GM12864 (cell line): ENCODE results near the gene RPH3AL.
"Not testable (repeated sequence)": the region's sequence is repeated elsewhere in the genome, so short reads cannot be mapped to it uniquely, and the experiment has no call there.

Experiments
- DNase-seq: peaks from one replicate; pipeline ENCODE4 v3.0.0-alpha.2; 2011; ENCODE audit warnings: low read depth
- H3K4me3 ChIP-seq: 2 replicates; pipeline ENCODE4 v1.5.1; 2011; ENCODE audit warnings: mild to moderate bottlenecking, low read depth, low read length, control low read depth
- TF ChIP-seq, protein P1 (sequence below): IDR thresholded peaks from 2 replicates; pipeline ENCODE4 v1.5.1; 2011; ENCODE audit warnings: low read depth, mild to moderate bottlenecking, moderate library complexity, low read length, control low read depth, inconsistent platforms; ENCODE audit errors: missing control alignments

The RPH3AL gene

DNA sequence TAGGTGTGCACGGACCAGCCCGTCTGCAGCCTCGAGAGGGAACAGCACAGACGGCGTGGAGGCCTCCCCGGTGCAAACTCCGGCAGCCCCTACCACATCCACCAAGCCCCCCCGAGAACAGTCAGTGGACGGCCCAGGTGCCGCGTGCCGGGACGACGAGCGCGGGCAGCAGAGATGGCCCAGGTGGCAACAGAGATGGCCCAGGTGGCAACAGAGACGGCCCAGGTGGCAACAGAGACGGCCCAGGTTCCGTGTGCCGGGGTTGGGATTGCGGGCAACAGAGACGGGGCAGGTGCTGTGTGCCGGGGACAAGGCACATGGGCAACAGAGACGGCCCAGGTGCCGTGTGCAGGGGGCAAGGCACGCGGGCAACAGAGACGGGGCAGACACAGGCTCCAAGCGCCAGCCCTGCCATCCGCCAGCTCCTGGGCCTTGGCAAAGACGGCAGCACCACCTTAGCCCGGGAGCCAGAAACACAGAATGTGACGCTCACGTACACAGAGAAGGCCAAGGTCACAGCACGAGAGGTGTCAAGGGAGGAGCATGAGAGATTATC, 31.1 kb downstream of the RPH3AL start:
- TF ChIP-seq, protein P1, sequence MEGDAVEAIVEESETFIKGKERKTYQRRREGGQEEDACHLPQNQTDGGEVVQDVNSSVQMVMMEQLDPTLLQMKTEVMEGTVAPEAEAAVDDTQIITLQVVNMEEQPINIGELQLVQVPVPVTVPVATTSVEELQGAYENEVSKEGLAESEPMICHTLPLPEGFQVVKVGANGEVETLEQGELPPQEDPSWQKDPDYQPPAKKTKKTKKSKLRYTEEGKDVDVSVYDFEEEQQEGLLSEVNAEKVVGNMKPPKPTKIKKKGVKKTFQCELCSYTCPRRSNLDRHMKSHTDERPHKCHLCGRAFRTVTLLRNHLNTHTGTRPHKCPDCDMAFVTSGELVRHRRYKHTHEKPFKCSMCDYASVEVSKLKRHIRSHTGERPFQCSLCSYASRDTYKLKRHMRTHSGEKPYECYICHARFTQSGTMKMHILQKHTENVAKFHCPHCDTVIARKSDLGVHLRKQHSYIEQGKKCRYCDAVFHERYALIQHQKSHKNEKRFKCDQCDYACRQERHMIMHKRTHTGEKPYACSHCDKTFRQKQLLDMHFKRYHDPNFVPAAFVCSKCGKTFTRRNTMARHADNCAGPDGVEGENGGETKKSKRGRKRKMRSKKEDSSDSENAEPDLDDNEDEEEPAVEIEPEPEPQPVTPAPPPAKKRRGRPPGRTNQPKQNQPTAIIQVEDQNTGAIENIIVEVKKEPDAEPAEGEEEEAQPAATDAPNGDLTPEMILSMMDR, result no peak
- DNase-seq, result no peak
- no peak overlapping the region for H3K4me3 ChIP-seq

DNA sequence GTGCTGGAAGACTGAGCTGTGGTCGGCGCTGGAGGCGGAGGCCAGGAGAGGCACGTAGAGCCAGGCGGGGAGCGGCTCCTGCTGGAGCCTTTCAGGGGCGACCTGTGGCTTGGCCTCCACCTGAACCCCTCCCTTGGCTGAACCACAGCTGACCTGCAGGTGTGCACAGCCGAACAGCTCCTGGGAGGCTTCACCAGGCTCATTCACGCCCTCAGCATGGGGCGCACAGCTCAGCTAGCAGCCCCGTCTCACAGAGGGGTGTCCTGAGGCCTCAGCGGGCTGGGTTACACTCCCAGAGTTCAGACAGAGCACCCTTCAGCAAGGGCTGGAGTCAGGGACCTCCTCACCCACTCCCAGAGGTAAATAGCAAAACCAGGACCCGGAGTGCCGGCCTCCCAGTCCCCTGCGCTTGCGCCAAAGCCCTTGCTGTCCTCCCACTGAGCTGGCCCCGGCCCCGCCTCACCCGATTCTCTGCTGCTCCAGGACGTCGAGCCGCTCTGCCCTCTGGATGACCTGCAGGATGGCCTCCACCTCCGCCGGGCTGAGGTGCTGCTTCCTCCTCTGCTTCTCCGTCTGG, 31.7 kb downstream of the RPH3AL start:
- no peak for DNase-seq
- no peak overlapping the region for H3K4me3 ChIP-seq
- TF ChIP-seq, protein P1, result no peak

DNA sequence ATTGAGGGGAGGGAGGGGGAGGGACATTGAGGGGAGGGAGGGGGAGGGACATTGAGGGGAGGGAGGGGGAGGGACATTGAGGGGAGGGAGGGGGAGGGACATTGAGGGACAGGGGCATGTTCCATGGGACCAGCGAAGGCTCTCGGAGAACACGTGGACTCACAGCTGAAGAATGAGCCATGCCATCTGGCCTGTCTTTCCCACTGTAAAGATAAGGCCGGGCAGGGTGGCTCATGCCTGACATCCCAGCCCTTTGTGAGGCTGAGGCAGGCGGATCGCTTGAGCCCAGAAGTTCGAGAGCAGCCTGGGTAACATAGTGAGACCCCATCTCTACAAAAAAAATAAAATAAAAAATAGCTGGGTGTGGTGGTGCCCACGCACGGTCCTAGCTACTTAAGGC, 32.5 kb downstream of the RPH3AL start:
- H3K4me3 ChIP-seq, result no peak overlapping the region
- TF ChIP-seq, protein P1, result no peak
- no peak for DNase-seq

DNA sequence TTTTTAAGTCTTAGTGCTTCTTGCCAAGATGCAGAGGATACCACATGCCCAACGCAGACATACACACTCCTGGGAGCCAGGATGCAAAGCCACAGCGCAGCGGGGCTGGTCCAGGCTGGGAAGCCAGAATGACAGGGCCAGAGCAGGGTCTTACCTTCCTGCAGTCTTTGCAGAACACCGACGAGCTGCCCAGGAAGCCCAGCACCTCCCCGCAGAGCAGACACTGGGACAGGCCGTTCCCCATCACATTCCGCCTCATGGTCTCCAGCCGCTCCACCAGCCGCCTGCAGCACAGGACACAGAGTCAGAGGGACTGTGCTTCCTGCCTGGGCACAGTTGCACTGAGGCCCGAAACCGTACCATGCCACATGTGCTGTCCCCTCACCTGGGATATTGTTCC, 33.3 kb downstream of the RPH3AL start:
- H3K4me3 ChIP-seq, result no peak overlapping the region
- TF ChIP-seq, protein P1, result no peak
- DNase-seq, result no peak

DNA sequence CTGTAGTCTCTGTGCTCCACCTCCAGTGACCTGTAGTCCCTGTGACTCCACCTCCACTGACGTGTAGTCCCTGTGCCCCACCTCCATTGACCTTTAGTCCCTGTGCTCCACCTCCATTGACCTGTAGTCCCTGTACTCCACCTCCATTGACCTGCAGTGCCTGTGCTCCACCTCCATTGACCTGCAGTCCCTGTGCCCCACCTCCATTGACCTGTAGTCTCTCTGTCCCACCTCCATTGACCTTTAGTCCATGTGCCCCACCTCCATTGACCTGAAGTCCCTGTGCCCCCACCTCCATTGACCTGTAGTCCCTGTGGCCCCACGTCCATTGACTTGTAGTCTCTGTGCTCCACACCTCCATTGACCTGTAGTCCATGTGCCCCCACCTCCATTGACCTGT, 35.5 kb downstream of the RPH3AL start:
- H3K4me3 ChIP-seq, DNase-seq: not testable (repeated sequence)

DNA sequence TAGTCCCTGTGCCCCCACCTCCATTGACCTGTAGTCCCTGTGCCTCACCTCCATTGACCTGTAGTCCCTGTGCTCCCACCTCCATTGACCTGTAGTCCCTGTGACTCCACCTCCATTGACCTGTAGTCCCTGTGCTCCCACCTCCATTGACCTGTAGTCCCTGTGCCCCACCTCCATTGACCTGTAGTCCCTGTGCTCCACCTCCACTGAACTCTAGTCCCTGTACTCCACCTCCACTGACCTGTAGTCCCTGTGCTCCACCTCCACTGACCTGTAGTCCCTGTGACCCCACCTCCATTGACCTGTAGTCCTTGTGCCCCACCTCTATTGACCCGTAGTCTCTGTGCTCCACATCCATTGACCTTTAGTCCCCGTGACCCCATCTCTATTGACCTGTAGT, 37.2 kb downstream of the RPH3AL start:
- not testable (repeated sequence) for H3K4me3 ChIP-seq, DNase-seq

DNA sequence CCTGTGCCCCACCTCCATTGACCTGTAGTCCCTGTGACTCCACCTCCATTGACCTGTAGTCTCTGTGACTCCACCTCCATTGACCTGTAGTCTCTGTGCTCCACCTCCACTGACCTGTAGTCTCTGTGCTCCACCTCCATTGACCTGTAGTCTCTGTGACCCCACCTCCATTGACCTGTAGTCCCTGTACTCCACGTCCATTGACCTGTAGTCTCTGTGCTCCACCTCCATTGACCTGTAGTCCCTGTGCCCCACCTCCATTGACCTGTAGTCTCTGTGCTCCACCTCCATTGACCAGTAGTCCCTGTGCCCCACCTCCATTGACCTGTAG, 38.0 kb downstream of the RPH3AL start:
- not testable (repeated sequence) for DNase-seq, H3K4me3 ChIP-seq

DNA sequence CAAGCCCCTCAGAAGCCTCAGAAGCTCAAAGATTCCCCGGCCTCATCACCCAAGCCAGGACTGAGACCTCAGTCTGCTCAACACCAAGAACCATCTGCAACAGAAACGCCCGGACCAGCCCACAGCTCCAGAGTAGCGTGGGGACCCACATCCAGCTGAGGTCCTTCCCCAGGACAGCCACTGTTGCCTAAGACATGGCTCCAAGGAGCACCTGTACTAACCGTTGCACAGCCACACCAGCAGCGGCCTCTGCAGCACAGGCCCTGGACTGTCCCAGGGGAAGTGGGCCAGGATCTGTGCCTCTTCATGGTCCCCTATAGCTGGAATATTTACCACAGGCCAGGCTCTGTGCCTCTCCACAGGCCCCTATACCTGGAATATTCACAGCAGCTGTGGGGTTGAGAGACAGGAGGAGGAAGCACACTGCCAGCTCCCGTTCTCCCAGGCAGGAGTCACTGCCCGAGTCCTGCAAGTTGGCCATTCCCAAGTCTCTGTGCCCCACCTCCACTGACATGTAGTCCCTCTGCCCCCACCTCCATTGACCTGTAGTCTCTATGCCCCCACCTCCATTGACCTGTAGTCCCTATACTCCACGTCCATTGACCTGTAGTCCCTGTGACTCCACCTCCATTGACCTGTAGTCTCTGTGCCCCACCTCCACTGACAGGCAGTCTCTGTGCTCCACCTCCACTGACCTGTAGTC, 38.5 kb downstream of the RPH3AL start:
- no peak overlapping the region for H3K4me3 ChIP-seq
- TF ChIP-seq, protein P1, result no peak
- DNase-seq, result no peak

DNA sequence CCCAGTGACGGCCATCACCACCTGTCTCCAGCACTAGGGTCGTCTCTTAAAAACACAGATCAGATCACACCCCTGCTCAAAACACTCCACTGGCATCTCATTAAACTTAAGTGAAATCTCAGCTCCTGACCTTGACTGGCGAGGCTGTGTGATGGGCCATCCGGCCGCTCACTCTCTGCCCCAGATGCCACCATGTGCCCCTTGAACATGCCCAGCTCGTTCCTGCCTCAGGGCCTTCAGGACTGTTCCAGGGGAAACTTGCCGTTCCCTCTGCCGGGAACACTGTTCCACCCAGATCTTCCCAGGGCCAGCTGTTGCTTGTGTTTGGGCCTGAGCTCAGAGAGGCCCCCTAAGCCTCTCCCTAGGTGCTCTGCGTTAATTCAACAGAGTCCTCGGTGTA, 39.4 kb downstream of the RPH3AL start:
- DNase-seq, result no peak
- TF ChIP-seq, protein P1, result no peak

More for the DNA sequence above, 39.4 kb downstream of the RPH3AL start:
- no peak overlapping the region for H3K4me3 ChIP-seq
